Testis (tissue), 3 donors: ENCODE data around the gene RIPOR2. TPM values are rescaled to one million over a fixed set of nuclear protein-coding genes. Genes with fewer than 3 reads are reported as not detected.

ENCODE experiments used
- DNase-seq: peaks from one replicate; pipeline ENCODE4 v3.0.0-alpha.2; 2019
- H3K27ac ChIP-seq, 2 donors: fragments of 200-600 bp; sonication (generic); one replicate each; pipeline ENCODE4 v1.5.1; 2019
- H3K27me3 ChIP-seq: fragments of 200-600 bp; sonication (generic); one replicate; pipeline ENCODE4 v1.5.1; 2019
- H3K36me3 ChIP-seq: fragments of 200-600 bp; sonication (generic); one replicate; pipeline ENCODE4 v1.5.1; 2017; ENCODE audit warnings: low read depth; ENCODE audit errors: missing control alignments
- H3K4me1 ChIP-seq: fragments of 200-600 bp; sonication (generic); one replicate; pipeline ENCODE4 v1.5.1; 2019
- H3K4me3 ChIP-seq, 2 donors: fragments of 200-600 bp; sonication (generic); one replicate each; pipeline ENCODE4 v1.5.1; 2017 to 2019
- H3K9me3 ChIP-seq: fragments of 200-600 bp; sonication (generic); one replicate; pipeline ENCODE4 v1.5.1; 2017
- POLR2A ChIP-seq: fragments of 450-650 bp; IDR thresholded peaks from one replicate; pipeline ENCODE4 v1.6.1; 2017; ENCODE audit warnings: antibody characterized with exemption, mild to moderate bottlenecking, moderate library complexity
- WGBS, 2 donors: methylation state at CpG; one replicate each; pipeline ENCODE4 v1.1.5; 2018; 5-methylcytosine and 5-hydroxymethylcytosine counted together
- intact Hi-C: fragments of 100-400 bp; cut with DNase I; formaldehyde crosslinking; loops from one replicate; pipeline ENCODE4 v1.15.1; 2023; ENCODE audit warnings: low total_unique reads
- polyA plus RNA-seq: library from polyadenylated mRNA; stranded (reverse); fragments of 350-450 nt; fragmentation: Illumina TruSeq; extraction: RNeasy Lipid Tissue Mini Kit (QIAGEN cat#74804); gene quantifications from one replicate; pipeline ENCODE4 v1.2.3, GENCODE V29; 2014; ENCODE audit warnings: low read depth, low replicate concordance; ENCODE audit not compliant: insufficient read depth
- total RNA-seq, 2 donors: library from RNA; depleted of rRNA; stranded (reverse); fragments of >200 nt; gene quantifications; one replicate each; pipeline ENCODE4 v1.2.3, GENCODE V29; 2016
- TF ChIP-seq, protein P1 (sequence below), 3 experiments: fragments of 450-650 bp in 2 of 3; fragments of 200-600 bp in 1 of 3; sonication (generic) in 1 of 3; IDR thresholded peaks; one replicate each; pipeline ENCODE4 v1.5.1; 2016 to 2019; ENCODE audit warnings: antibody characterized with exemption in 3 of 3, mild to moderate bottlenecking in 2 of 3, moderate library complexity in 1 of 3

RIPOR2 gene
- total and polyA plus RNA-seq, 3 donors from 2014 or later, result 3.7 to 15.1 (median 10.0) TPM

DNA sequence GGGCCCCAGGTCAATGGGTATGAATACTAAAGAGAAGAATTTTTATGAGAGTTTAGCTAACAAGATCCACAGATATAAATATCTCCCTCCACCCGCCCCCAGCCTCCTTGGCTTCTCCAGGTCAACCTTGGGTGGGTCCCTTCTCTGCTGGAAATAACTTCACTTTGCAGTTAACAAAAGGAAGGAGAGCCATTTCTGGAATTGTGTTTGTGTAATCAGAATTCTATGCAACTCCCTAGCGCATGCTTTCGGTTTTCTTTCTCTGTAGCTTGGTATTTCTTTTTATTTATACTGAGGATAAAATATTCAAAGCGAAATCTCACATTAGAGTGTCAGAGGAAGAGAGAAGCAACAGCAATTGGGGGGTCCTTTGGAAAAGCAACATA, 27.1 kb downstream of the RIPOR2 start:
- 65 to 80% methylated on average over 4 of the region's 4 CpGs for WGBS, 2 donors
- no peak for DNase-seq

DNA sequence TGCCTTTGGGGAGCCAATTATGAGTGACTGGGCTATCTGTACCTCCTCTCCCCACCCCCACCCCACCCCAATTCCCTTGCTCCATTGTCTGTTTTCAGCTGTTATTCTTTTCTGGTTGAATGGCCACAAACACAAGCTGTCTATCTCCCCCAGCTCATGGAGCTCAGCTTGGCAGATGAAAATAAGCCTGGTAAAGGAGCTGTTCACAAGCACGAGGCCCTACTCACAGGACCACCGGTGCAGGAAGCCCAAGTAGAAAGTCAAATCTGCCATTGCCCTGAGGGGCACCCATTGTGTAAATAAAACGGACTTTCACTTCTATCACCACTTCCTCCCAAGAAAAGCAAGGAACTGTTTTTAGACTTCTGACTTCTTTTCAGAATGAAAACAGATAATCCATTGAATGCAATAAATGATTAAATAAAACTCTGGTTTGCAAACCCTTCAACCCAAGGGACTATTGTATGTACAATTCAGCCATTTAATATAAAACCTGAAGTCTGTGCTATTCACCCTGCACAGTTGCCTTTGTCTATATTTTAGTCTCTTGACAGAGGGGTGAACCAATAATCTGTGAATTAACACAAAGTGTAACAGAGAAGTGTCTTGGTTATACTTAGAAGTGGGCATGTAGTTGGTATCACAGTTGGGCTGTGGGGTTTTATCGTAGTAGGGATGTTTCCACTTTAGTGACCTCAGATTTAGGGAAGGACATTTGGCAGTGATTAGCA, 27.7 kb downstream of the RIPOR2 start:
- 61 to 68% methylated on average over 4 of the region's 4 CpGs for WGBS, 2 donors
- no peaks in the 10 kb centered on the region for H3K27me3 ChIP-seq
- intact Hi-C loops, result no loop called here
- no peak for TF ChIP-seq POLR2A
- TF ChIP-seq, protein P1, sequence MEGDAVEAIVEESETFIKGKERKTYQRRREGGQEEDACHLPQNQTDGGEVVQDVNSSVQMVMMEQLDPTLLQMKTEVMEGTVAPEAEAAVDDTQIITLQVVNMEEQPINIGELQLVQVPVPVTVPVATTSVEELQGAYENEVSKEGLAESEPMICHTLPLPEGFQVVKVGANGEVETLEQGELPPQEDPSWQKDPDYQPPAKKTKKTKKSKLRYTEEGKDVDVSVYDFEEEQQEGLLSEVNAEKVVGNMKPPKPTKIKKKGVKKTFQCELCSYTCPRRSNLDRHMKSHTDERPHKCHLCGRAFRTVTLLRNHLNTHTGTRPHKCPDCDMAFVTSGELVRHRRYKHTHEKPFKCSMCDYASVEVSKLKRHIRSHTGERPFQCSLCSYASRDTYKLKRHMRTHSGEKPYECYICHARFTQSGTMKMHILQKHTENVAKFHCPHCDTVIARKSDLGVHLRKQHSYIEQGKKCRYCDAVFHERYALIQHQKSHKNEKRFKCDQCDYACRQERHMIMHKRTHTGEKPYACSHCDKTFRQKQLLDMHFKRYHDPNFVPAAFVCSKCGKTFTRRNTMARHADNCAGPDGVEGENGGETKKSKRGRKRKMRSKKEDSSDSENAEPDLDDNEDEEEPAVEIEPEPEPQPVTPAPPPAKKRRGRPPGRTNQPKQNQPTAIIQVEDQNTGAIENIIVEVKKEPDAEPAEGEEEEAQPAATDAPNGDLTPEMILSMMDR (IDR thresholded peaks at IDR 0.05), result no peak
- H3K4me3 ChIP-seq, result no peak overlapping the region
- H3K4me1 ChIP-seq, result peaks cover 9% of the 10 kb centered on the region
- no peak for DNase-seq
- no peak overlapping the region for H3K27ac ChIP-seq
- no peaks in the 10 kb centered on the region for H3K9me3 ChIP-seq
- no peaks in the 10 kb centered on the region for H3K36me3 ChIP-seq

More for the DNA sequence above, 27.1 kb downstream of the RIPOR2 start:
- intact Hi-C loops, result no loop called here
- Histone ChIP-seq H3K27ac (no peak overlapping the region), H3K4me3 (no peak overlapping the region), H3K9me3 (no peaks in the 10 kb centered on the region), H3K4me1 (peaks cover 9% of the 10 kb centered on the region), H3K27me3 (no peaks in the 10 kb centered on the region), H3K36me3 (no peaks in the 10 kb centered on the region)
- TF ChIP-seq, protein P1 (IDR thresholded peaks at IDR 0.05), result no peak
- TF ChIP-seq POLR2A, result no peak

DNA sequence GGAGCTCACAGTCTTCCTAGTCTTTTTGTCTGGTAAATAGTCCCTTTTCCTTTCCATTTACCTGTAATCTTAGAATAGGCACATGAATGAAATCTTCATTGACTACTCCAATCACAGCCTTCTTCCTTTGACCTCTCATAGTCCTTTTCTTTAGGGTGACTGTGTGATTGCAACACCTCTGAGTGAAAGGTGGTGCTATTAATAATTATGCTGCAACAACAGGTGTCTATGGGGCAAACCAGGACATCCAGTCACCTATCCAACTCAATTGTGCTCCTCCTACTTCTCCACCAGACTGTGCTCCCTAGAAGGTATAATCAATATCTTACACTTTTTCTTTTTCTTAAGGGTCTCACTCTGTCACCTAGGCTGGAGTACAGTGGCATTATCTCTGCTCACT, 29.4 kb downstream of the RIPOR2 start:
- Histone ChIP-seq H3K4me3 (no peak overlapping the region), H3K27ac (no peak overlapping the region), H3K36me3 (no peaks in the 10 kb centered on the region), H3K9me3 (no peaks in the 10 kb centered on the region), H3K27me3 (no peaks in the 10 kb centered on the region), H3K4me1 (peaks cover 8% of the 10 kb centered on the region)
- TF ChIP-seq, protein P1 (IDR thresholded peaks at IDR 0.05), result no peak
- TF ChIP-seq POLR2A, result no peak
- no peak for DNase-seq
- intact Hi-C loops, result no loop called here

DNA sequence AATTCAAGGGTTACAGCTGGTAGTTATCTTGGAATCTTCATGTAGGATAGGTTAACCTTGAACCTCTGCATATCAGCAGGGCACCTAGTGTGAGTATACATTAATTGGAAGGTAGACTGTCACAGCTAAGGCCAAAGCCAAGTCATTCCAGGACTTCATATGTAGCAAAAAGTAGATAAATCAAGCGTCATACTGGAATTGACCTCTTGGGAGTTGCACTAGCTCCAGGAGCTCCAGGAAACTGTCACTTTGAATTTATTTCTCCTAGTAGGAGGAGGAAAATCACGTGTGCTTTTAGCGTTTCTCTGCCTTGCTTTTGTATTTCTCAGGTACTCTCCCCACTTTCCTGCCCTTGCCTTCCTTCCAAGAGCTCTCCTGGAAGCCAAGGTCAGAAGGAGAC, 30.3 kb downstream of the RIPOR2 start:
- Histone ChIP-seq H3K27me3 (no peaks in the 10 kb centered on the region), H3K36me3 (no peaks in the 10 kb centered on the region), H3K4me1 (peaks cover 3% of the 10 kb centered on the region), H3K4me3 (no peak overlapping the region), H3K9me3 (no peaks in the 10 kb centered on the region), H3K27ac (no peak overlapping the region)
- no peak for TF ChIP-seq POLR2A
- TF ChIP-seq, protein P1 (IDR thresholded peaks at IDR 0.05), result no peak
- WGBS, 2 donors, result 37 to 56% methylated on average over 3 of the region's 3 CpGs
- intact Hi-C loops, result no loop called here
- no peak for DNase-seq

DNA sequence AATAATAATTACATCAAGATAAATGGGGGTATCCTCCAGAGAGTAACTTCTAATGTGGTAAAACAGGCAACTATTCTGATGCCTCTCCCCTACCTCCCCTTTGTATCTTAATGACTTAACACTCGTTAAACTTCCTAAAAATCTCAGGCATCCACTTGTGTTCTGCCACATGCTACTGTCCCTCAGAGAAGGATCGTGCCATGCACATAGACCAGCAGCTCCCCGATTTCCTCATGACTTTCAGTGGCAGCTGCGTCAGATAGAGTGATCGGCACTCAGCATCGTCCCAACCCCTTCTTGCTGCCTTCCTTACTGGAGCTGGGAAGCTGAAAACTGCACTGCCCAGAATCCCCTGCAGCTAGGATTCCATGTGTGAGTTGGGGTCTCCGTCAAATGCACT, 32.1 kb downstream of the RIPOR2 start:
- intact Hi-C loops, result no loop called here
- 94 to 95% methylated on average over 7 of the region's 7 CpGs for WGBS, 2 donors
- no peaks in the 10 kb centered on the region for H3K27me3 ChIP-seq
- H3K4me3 ChIP-seq, result no peak overlapping the region
- no peaks in the 10 kb centered on the region for H3K9me3 ChIP-seq
- H3K4me1 ChIP-seq, result no peaks in the 10 kb centered on the region
- TF ChIP-seq, protein P1 (IDR thresholded peaks at IDR 0.05), result no peak
- no peak for TF ChIP-seq POLR2A
- H3K36me3 ChIP-seq, result no peaks in the 10 kb centered on the region
- DNase-seq, result no peak
- H3K27ac ChIP-seq, result no peak overlapping the region
